ENCODE data around the gene TMUB1.
"Not testable (repeated sequence)": the region's sequence is repeated elsewhere in the genome, so short reads cannot be mapped to it uniquely, and the experiment has no call there.

The TMUB1 gene

DNA sequence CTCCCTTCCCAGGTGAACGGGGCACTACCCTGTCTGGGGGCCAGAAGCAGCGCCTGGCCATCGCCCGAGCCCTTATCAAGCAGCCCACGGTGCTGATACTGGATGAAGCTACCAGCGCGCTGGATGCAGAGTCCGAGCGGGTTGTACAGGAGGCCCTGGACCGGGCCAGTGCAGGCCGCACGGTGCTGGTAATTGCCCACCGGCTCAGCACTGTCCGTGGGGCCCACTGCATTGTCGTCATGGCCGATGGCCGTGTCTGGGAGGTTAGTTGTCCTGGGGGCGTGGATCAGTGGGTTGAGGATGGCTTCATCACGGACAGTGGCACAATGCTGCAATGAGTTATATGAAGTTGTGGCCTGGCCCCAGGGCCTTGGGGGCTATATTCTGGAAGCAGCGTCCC lies 39.3 kb downstream of the TMUB1 start:
- TF ChIP-seq, protein P1, sequence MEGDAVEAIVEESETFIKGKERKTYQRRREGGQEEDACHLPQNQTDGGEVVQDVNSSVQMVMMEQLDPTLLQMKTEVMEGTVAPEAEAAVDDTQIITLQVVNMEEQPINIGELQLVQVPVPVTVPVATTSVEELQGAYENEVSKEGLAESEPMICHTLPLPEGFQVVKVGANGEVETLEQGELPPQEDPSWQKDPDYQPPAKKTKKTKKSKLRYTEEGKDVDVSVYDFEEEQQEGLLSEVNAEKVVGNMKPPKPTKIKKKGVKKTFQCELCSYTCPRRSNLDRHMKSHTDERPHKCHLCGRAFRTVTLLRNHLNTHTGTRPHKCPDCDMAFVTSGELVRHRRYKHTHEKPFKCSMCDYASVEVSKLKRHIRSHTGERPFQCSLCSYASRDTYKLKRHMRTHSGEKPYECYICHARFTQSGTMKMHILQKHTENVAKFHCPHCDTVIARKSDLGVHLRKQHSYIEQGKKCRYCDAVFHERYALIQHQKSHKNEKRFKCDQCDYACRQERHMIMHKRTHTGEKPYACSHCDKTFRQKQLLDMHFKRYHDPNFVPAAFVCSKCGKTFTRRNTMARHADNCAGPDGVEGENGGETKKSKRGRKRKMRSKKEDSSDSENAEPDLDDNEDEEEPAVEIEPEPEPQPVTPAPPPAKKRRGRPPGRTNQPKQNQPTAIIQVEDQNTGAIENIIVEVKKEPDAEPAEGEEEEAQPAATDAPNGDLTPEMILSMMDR (conservative IDR thresholded peaks at IDR 0.05): no peak

DNA sequence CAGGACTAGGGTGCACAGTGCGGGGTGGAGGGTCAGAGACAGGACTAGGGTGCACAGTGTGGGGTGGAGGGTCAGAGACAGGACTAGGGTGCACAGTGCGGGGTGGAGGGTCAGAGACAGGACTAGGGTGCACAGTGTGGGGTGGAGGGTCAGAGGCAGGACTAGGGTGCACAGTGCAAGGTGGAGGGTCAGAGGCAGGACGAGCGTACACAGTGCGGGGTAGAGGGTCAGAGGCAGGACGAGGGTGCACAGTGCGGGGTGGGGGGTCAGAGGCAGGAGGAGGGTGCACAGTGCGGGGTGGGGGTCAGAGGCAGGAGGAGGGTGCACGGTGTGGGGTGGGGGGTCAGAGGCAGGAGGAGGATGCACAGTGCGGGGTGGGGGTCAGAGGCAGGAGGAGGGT lies 39.8 kb downstream of the TMUB1 start:
- H3K27ac ChIP-seq: not testable (repeated sequence)

More for the DNA sequence above, 39.3 kb downstream of the TMUB1 start:
- H3K27ac ChIP-seq: no peak overlapping the region

DNA sequence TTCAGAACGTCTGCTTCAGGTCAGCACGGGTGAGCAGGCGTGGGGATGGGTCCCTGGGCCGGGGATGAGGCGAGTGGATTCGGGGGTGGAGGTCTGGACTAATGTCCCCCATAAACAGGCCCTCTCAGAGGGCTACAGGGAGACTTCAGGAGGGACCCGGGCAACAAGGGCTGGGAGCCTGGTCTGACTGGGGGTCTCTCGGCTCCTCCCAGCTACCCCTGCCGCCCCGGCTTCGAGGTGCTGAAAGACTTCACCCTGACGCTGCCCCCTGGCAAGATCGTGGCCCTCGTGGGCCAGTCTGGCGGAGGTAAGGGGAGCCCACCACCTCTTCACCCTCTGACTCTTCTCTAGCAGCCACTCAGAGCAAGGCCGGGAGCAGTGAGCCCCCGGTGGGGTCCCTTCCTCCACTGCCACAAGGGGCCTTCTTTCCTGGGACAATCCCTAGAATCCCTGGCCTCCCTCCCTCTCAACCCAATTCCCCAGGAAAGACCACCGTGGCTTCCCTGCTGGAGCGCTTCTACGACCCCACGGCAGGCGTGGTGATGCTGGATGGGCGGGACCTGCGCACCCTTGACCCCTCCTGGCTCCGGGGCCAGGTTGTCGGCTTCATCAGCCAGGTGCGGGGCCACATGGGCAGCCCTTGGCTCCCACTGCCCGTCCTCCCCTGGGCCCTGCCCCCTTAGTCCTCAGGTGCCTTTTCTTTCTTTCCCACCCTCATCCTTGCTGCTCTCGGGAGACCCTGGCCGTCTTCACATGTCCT lies 42.5 kb downstream of the TMUB1 start:
- H3K27ac ChIP-seq: no peak overlapping the region
- TF ChIP-seq, protein P1 (conservative IDR thresholded peaks at IDR 0.05): no peak

DNA sequence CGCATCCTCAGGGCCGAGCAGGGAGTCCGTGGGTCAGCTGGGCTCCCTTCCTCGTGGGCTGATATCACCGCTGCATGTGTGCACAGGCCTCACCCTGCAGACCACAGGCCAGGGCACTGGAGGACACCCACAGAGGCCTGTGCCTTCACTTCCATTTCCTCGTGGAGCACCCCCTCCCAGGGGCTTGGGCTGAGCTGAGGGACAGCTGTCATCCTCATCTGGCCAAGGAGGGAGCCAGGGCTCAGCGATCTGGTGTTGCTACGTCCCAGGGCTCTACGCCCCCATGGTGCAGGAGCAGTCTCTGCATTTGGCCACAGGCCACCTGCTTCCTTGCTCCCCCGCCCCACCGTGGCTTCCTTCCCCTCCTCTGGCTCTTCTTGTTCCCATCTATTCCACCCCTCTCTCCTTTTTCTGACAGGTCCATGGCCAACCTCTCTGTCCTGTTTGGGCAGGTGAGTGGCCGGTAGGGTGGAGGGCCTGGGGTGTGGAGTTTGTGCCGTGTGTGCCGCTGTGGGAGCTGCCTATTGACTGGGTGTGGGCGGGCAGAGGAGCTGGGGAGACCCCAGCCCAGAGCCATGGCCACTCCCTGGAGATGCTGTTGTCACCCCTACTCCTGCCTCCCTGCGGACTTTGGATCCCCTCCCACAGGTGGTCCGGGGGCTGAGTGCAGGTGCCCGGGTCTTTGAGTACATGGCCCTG lies 43.3 kb downstream of the TMUB1 start:
- TF ChIP-seq, protein P1 (conservative IDR thresholded peaks at IDR 0.05): no peak
- no peak overlapping the region for H3K27ac ChIP-seq

DNA sequence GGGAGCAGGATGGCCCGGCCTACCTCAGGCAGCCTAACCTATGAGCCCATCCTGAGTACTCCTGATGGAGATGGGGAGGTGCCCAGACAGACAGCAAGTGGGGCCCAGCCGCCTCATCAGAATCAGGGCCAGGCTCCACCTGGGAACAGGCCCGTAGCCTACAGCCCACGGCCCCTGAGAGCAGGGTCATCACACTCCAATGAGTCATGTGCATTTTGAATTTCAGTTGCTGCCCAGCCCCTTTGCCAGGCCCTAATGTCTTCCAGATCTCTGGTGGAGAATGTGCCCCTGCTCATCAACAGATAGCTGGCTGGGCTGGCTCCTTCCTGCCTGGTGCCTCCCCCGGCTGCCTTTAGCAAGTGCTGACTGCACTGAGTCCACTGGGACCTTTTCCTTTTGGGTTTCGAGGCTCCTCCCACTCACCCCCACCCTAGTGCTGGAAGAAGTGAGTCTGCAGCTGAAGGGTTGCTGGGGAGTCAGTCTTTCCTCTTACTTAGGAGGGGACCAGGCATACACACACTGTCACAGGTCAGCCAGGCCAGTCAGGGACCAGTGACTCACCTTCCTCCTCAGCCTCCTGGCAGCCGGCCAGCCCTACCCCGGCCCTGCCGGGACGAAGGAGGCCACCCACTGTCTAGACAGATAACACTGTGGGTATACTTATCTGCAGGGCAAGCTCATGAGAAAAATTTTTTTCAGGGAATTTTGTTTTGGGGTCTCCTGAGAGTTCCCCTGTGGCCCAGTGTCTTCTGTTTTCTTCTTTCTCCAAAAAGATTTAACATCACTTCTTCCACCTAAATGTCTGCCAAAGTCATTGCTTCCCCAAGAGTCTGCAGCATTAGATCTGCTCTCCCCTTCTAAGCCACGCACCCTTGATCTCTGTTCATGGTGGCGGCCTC lies 44.1 kb downstream of the TMUB1 start:
- no peak overlapping the region for H3K27ac ChIP-seq
- TF ChIP-seq, protein P1 (conservative IDR thresholded peaks at IDR 0.05): no peak

DNA sequence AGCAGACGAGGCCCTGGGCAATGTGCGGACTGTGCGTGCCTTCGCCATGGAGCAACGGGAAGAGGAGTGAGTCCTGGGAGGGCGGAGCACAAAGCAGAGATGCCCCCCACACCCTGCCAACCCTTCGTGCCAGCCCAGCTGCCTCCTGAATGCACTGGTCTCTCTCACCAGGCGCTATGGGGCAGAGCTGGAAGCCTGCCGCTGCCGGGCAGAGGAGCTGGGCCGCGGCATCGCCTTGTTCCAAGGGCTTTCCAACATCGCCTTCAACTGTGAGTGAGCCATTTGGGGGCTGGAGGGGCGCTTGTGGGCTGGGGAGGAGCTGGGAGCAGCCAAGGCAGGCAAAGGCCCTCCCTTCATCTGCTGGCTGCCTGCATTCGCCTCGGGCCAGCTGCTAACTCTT lies 47.4 kb downstream of the TMUB1 start:
- TF ChIP-seq, protein P1 (conservative IDR thresholded peaks at IDR 0.05): no peak
- H3K27ac ChIP-seq: no peak overlapping the region

DNA sequence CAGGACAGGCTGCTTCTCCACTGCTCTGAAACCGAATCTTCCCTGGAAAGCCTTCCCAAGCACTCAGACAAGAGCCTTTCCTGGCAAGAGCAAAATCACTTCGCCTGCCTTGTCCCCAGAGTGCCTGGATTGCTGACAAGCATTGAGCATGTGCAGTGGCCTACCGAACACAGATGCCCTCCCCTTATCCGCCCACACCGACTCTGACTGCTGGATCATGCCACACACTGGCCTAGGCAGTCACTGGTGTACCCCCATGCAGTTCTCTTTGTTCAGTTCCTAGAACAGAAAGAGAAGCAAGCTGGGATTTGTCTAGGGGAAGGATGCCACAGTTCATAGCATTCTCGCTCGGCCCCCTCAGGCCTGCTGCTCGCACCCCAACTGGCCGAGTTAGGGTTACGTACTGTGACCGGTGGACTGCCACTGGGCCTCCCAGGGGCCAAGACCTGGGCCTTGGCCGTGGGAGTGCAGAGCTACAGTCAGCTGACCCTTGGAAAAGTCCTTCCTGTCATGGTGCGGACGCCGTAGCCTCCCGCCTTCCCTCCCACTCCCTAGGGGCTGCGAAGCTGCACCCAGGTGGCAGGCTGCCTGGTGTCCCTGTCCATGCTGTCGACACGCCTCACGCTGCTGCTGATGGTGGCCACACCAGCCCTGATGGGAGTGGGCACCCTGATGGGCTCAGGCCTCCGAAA lies 48.1 kb downstream of the TMUB1 start:
- no peak overlapping the region for H3K27ac ChIP-seq
- TF ChIP-seq, protein P1 (conservative IDR thresholded peaks at IDR 0.05): no peak
